ENCODE data around the gene SLC6A3.

SLC6A3 gene

GRCh38 chr5:1405539-1406530, 39.4 kb downstream of the SLC6A3 start:
- H3K4me3 ChIP-seq (ENCODE audit: low read length): no peak overlapping the region
- no peaks in the 10 kb centered on the region for H3K4me1 ChIP-seq (ENCODE audit: low read length)
- no peaks in the 10 kb centered on the region for H3K79me2 ChIP-seq (ENCODE audit: low read length)
- H3K4me2 ChIP-seq (ENCODE audit: low read length): no peak overlapping the region
- TF ChIP-seq CTCF (IDR thresholded peaks at IDR 0.05; ENCODE audit: low read depth, low read length) (no peak), EZH2phosphoT487 (IDR thresholded peaks at IDR 0.05; ENCODE audit: low read depth) (no peak)
- H4K20me1 ChIP-seq (ENCODE audit: insufficient read depth, low read length): no peaks in the 10 kb centered on the region
- no peak overlapping the region for H3K9ac ChIP-seq (ENCODE audit: low read length)
- no peak overlapping the region for H2AFZ ChIP-seq (ENCODE audit: low read depth, low read length)
- H3K36me3 ChIP-seq (replicated peaks; ENCODE audit: low read depth, low read length): no peaks in the 10 kb centered on the region
- no peaks in the 10 kb centered on the region for H3K9me3 ChIP-seq (ENCODE audit: insufficient read depth, low read length)
- H3K27me3 ChIP-seq (ENCODE audit: low read depth, low read length): no peaks in the 10 kb centered on the region
- no peak overlapping the region for H3K27ac ChIP-seq (ENCODE audit: low read length)

- Histone ChIP-seq H2AFZ (ENCODE audit: low read depth, low read length) (no peak overlapping the region), H3K27ac (ENCODE audit: low read length) (no peak overlapping the region), H3K9ac (ENCODE audit: low read length) (no peak overlapping the region), H3K27me3 (ENCODE audit: low read depth, low read length) (no peaks in the 10 kb centered on the region), H3K79me2 (ENCODE audit: low read length) (no peaks in the 10 kb centered on the region), H4K20me1 (ENCODE audit: insufficient read depth, low read length) (no peaks in the 10 kb centered on the region), H3K4me3 (ENCODE audit: low read length) (no peak overlapping the region), H3K36me3 (replicated peaks; ENCODE audit: low read depth, low read length) (no peaks in the 10 kb centered on the region), H3K9me3 (ENCODE audit: insufficient read depth, low read length) (no peaks in the 10 kb centered on the region), H3K4me2 (ENCODE audit: low read length) (no peak overlapping the region), H3K4me1 (ENCODE audit: low read length) (no peaks in the 10 kb centered on the region)
- TF ChIP-seq CTCF (IDR thresholded peaks at IDR 0.05; ENCODE audit: low read depth, low read length) (no peak), EZH2phosphoT487 (IDR thresholded peaks at IDR 0.05; ENCODE audit: low read depth) (no peak)
These were observed 40.1 kb downstream of the SLC6A3 start for GRCh38 chr5:1405121-1405520.

- Histone ChIP-seq H3K9me3 (ENCODE audit: insufficient read depth, low read length) (no peaks in the 10 kb centered on the region), H3K9ac (ENCODE audit: low read length) (no peak overlapping the region), H3K27me3 (ENCODE audit: low read depth, low read length) (no peaks in the 10 kb centered on the region), H4K20me1 (ENCODE audit: insufficient read depth, low read length) (no peaks in the 10 kb centered on the region), H3K4me2 (ENCODE audit: low read length) (no peak overlapping the region), H3K4me1 (ENCODE audit: low read length) (no peaks in the 10 kb centered on the region), H3K79me2 (ENCODE audit: low read length) (no peaks in the 10 kb centered on the region), H3K27ac (ENCODE audit: low read length) (no peak overlapping the region), H3K4me3 (ENCODE audit: low read length) (no peak overlapping the region), H3K36me3 (replicated peaks; ENCODE audit: low read depth, low read length) (no peaks in the 10 kb centered on the region), H2AFZ (ENCODE audit: low read depth, low read length) (no peak overlapping the region)
- no peak for TF ChIP-seq CTCF (IDR thresholded peaks at IDR 0.05; ENCODE audit: low read depth, low read length)
- TF ChIP-seq EZH2phosphoT487 (IDR thresholded peaks at IDR 0.05; ENCODE audit: low read depth): no peak
These were observed 41.2 kb downstream of the SLC6A3 start for GRCh38 chr5:1404062-1404461.

GRCh38 chr5:1402611-1403255, 42.5 kb downstream of the SLC6A3 start:
- Histone ChIP-seq H3K4me1 (ENCODE audit: low read length) (no peaks in the 10 kb centered on the region), H3K36me3 (replicated peaks; ENCODE audit: low read depth, low read length) (no peaks in the 10 kb centered on the region), H3K9ac (ENCODE audit: low read length) (no peak overlapping the region), H3K27me3 (ENCODE audit: low read depth, low read length) (no peaks in the 10 kb centered on the region), H3K4me2 (ENCODE audit: low read length) (no peak overlapping the region), H3K79me2 (ENCODE audit: low read length) (no peaks in the 10 kb centered on the region), H4K20me1 (ENCODE audit: insufficient read depth, low read length) (no peaks in the 10 kb centered on the region), H2AFZ (ENCODE audit: low read depth, low read length) (no peak overlapping the region), H3K27ac (ENCODE audit: low read length) (no peak overlapping the region), H3K4me3 (ENCODE audit: low read length) (no peak overlapping the region), H3K9me3 (ENCODE audit: insufficient read depth, low read length) (no peaks in the 10 kb centered on the region)
- no peak for TF ChIP-seq EZH2phosphoT487 (IDR thresholded peaks at IDR 0.05; ENCODE audit: low read depth)
- no peak for TF ChIP-seq CTCF (IDR thresholded peaks at IDR 0.05; ENCODE audit: low read depth, low read length)

Data from OCI-LY3 (cell line).